ENCODE measurements around the gene BOLA2.
"Not testable (repeated sequence)": the region's sequence is repeated elsewhere in the genome, so short reads cannot be mapped to it uniquely, and the experiment has no call there.

BOLA2 gene

GRCh38 chr16:29454269-29454668 lies at the start of gene BOLA2, which contains the start of gene SLX1B:
Gene BOLA2, minus strand, starts transcription at chr16:29454351. Its CDS starts 98 bp downstream, at chr16:29454253.
Gene SLX1B, plus strand, starts transcription at chr16:29454533.
- not testable (repeated sequence) for DNase-seq

GRCh38 chr16:29482276-29482675 lies 28.1 kb upstream of the BOLA2 start:
- not testable (repeated sequence) for DNase-seq

GRCh38 chr16:29472065-29472464 lies 17.9 kb upstream of the BOLA2 start:
- DNase-seq, result not testable (repeated sequence)

- DNase-seq, result not testable (repeated sequence)
Measured at GRCh38 chr16:29469660-29470059, 15.5 kb upstream of the BOLA2 start.

- not testable (repeated sequence) for DNase-seq
Measured at GRCh38 chr16:29467654-29468366, 13.7 kb upstream of the BOLA2 start.

GRCh38 chr16:29466904-29467303 lies 12.8 kb upstream of the BOLA2 start:
- not testable (repeated sequence) for DNase-seq

- not testable (repeated sequence) for DNase-seq
Measured at GRCh38 chr16:29465985-29466824, 12.1 kb upstream of the BOLA2 start.

GRCh38 chr16:29460647-29461030 lies 6.5 kb upstream of the BOLA2 start:
- DNase-seq, result not testable (repeated sequence)

- DNase-seq, result not testable (repeated sequence)
Measured at GRCh38 chr16:29459706-29460646, 5.8 kb upstream of the BOLA2 start, which contains the start of gene SULT1A4. Gene SULT1A4, plus strand, starts transcription at chr16:29459913. Its CDS starts 1,473 bp downstream, at chr16:29461386.

- DNase-seq, result not testable (repeated sequence)
Measured at GRCh38 chr16:29457660-29458059, 3.5 kb upstream of the BOLA2 start.

GRCh38 chr16:29454828-29455227 lies 677 bp upstream of the BOLA2 start:
- DNase-seq, result not testable (repeated sequence)

GRCh38 chr16:29453754-29454153 lies 397 bp downstream of the BOLA2 start:
- DNase-seq, result not testable (repeated sequence)

GRCh38 chr16:29425390-29425789 lies 28.8 kb downstream of the BOLA2 start:
- DNase-seq, result not testable (repeated sequence)

- not testable (repeated sequence) for DNase-seq
Measured at GRCh38 chr16:29423587-29423986, 30.6 kb downstream of the BOLA2 start.

GRCh38 chr16:29405249-29405648 lies 48.9 kb downstream of the BOLA2 start:
- not testable (repeated sequence) for DNase-seq
